Tibial nerve (tissue), 3 donors: ENCODE measurements around the gene EPX.

Experiments
- POLR2A ChIP-seq, 2 donors: fragments of 450-650 bp; IDR thresholded peaks; one replicate each; pipeline ENCODE4 v1.6.1; 2017; ENCODE audit warnings: antibody characterized with exemption in 2 of 2, mild to moderate bottlenecking in 2 of 2, moderate library complexity in 2 of 2
- TF ChIP-seq, protein P1 (sequence below), 5 experiments: fragments of 200-600 bp in 3 of 5; fragments of 450-650 bp in 2 of 5; sonication (generic) in 3 of 5; IDR thresholded peaks; one replicate each; pipeline ENCODE4 v1.5.1; 2016 to 2019; ENCODE audit warnings: antibody characterized with exemption in 5 of 5, mild to moderate bottlenecking in 3 of 5, moderate library complexity in 2 of 5

DNA sequence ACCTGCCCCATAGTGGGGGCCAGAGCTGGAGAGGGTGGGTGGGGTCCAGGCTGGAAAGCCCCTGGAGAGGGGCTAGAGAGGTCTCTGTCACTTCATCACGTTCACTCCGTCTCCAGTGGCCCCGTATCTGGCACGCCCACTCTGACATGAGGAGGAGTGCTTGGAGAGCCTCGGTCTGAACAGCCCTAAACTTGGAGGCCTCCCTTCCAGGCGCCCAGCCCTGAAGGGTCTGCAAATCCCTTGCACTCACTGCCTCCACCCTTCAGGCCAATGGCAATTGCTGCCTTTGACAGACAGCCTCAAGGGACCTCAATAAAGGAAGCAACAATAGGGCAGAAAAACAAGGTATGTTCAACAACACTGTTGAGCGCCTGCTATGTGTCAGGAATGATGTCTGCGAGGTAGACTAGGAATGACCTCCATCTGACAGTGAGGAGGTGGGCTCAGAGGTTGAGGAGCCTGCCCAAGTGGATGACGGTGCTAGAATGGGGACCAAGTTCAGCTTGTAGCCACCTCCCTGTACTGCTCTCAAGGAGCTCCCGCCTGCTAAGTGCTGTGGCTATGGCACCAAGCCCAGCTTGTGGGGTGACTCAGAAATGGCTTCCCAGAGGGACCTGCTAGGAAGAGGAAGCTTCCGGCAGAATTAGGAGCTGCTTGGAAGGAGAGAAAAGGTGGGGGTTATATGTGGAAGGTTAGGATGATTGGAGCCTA is 2.9 kb upstream of the EPX start:
- TF ChIP-seq, protein P1, sequence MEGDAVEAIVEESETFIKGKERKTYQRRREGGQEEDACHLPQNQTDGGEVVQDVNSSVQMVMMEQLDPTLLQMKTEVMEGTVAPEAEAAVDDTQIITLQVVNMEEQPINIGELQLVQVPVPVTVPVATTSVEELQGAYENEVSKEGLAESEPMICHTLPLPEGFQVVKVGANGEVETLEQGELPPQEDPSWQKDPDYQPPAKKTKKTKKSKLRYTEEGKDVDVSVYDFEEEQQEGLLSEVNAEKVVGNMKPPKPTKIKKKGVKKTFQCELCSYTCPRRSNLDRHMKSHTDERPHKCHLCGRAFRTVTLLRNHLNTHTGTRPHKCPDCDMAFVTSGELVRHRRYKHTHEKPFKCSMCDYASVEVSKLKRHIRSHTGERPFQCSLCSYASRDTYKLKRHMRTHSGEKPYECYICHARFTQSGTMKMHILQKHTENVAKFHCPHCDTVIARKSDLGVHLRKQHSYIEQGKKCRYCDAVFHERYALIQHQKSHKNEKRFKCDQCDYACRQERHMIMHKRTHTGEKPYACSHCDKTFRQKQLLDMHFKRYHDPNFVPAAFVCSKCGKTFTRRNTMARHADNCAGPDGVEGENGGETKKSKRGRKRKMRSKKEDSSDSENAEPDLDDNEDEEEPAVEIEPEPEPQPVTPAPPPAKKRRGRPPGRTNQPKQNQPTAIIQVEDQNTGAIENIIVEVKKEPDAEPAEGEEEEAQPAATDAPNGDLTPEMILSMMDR (IDR thresholded peaks at IDR 0.05), result no peak
- no peak for TF ChIP-seq POLR2A (IDR thresholded peaks at IDR 0.05)
